ENCODE measurements around the gene CPM.

GRCh38 chr12:68919581-68920239, 13.3 kb downstream of the CPM start:
- TF ChIP-seq CTCF (conservative IDR thresholded peaks at IDR 0.05; ENCODE audit: low read depth, low read length) (no peak), EZH2phosphoT487 (IDR thresholded peaks at IDR 0.05; ENCODE audit: borderline replicate concordance, low read length) (no peak), EZH2 (IDR thresholded peaks at IDR 0.05; ENCODE audit: low read length, unreplicated experiment) (no peak)
